Transverse colon (tissue), 3 donors: ENCODE data around the gene METRNL.

Experiments
- CTCF ChIP-seq, 5 experiments: fragments of 200-600 bp in 3 of 5; fragments of 450-650 bp in 2 of 5; sonication (generic) in 3 of 5; IDR thresholded peaks; 1 replicate in 2 of 5; 2 replicates in 3 of 5; pipeline ENCODE4 v1.5.1; 2016 to 2017; ENCODE audit warnings: antibody characterized with exemption in 5 of 5, inconsistent platforms in 3 of 5, mild to moderate bottlenecking in 2 of 5, moderate library complexity in 1 of 5
- POLR2A ChIP-seq: fragments of 450-650 bp; IDR thresholded peaks from one replicate; pipeline ENCODE4 v1.6.1; 2016; ENCODE audit warnings: antibody characterized with exemption, mild to moderate bottlenecking, moderate library complexity

GRCh38 chr17:83067718-83068261 is 11.6 kb upstream of the METRNL start:
- no peak for TF ChIP-seq POLR2A
- no peak for TF ChIP-seq CTCF (IDR thresholded peaks at IDR 0.05)
